CD8-positive, alpha-beta memory T cell (primary cell): ENCODE measurements around the gene IQUB. TPM values are rescaled to one million over a fixed set of nuclear protein-coding genes. Genes with fewer than 3 reads are reported as not detected.
A peak's percentile ranks its signal among the peaks of the same experiment; 100 is the strongest.
"Not testable (repeated sequence)": the region's sequence is repeated elsewhere in the genome, so short reads cannot be mapped to it uniquely, and the experiment has no call there.

ENCODE experiments used
- CTCF ChIA-PET: fragments of 350-600 bp; sonication (Branson Sonifier 250); formaldehyde crosslinking; loops from one replicate; lab custom pipeline; 2021; ENCODE audit warnings: antibody characterized with exemption; lab: Charles Lee
- POLR2A ChIA-PET: fragments of 350-600 bp; sonication (Branson Sonifier 250); formaldehyde crosslinking; loops from one replicate; lab custom pipeline; 2021; ENCODE audit warnings: antibody characterized with exemption; lab: Charles Lee
- DNase-seq, 5 donors: peaks; one replicate each; pipeline versions ENCODE4 v3.0.0 to v3.0.0-alpha.2; 2020 to 2022; ENCODE audit warnings: mixed read lengths in 1 of 5
- H3K27ac ChIP-seq: one replicate; pipeline ENCODE4 v1.7.0; 2013; ENCODE audit warnings: low read depth, mild to moderate bottlenecking, low read length, moderate library complexity
- H3K27me3 ChIP-seq: 2 replicates; pipeline ENCODE4 v1.7.0; 2013; ENCODE audit warnings: low read length, mild to moderate bottlenecking; ENCODE audit not compliant: insufficient read depth, poor library complexity, severe bottlenecking
- H3K36me3 ChIP-seq: 2 replicates; pipeline ENCODE4 v1.7.0; 2013; ENCODE audit warnings: mild to moderate bottlenecking, low read length, moderate library complexity; ENCODE audit not compliant: insufficient read depth
- H3K4me1 ChIP-seq: 2 replicates; pipeline ENCODE4 v1.7.0; 2013; ENCODE audit warnings: mild to moderate bottlenecking, low read length, moderate library complexity; ENCODE audit not compliant: insufficient read depth
- H3K4me3 ChIP-seq: 2 replicates; pipeline ENCODE4 v1.7.0; 2013; ENCODE audit warnings: mild to moderate bottlenecking, low read length
- H3K9me3 ChIP-seq: 2 replicates; pipeline ENCODE4 v1.7.0; 2013; ENCODE audit warnings: mild to moderate bottlenecking, low read length
- H3K27ac Mint-ChIP-seq, 8 donors: one replicate each; pipeline ENCODE4 v1.8.0; 2020 to 2021; ENCODE audit warnings: mixed read lengths in 8 of 8, mild to moderate bottlenecking in 6 of 8, inconsistent platforms in 3 of 8, moderate library complexity in 3 of 8
- H3K27me3 Mint-ChIP-seq, 2 donors: one replicate each; pipeline ENCODE4 v1.8.0; 2020 to 2021; ENCODE audit warnings: mixed read lengths in 2 of 2, mild to moderate bottlenecking in 1 of 2, moderate library complexity in 1 of 2
- H3K36me3 Mint-ChIP-seq, 3 donors: one replicate each; pipeline ENCODE4 v1.8.0; 2020 to 2021; ENCODE audit warnings: mixed read lengths in 3 of 3, inconsistent platforms in 1 of 3, mild to moderate bottlenecking in 1 of 3
- H3K4me1 Mint-ChIP-seq, 3 donors: one replicate each; pipeline ENCODE4 v1.8.0; 2020 to 2021; ENCODE audit warnings: mixed read lengths in 3 of 3, inconsistent platforms in 1 of 3, mild to moderate bottlenecking in 1 of 3
- H3K4me3 Mint-ChIP-seq, 7 donors: one replicate each; pipeline ENCODE4 v1.8.0; 2020 to 2021; ENCODE audit warnings: mixed read lengths in 7 of 7, mild to moderate bottlenecking in 6 of 7, moderate library complexity in 4 of 7, inconsistent platforms in 2 of 7
- H3K9me3 Mint-ChIP-seq, 5 donors: one replicate each; pipeline ENCODE4 v1.8.0; 2020 to 2022; ENCODE audit warnings: mixed read lengths in 5 of 5, mild to moderate bottlenecking in 3 of 5, moderate library complexity in 2 of 5, inconsistent platforms in 1 of 5
- polyA plus RNA-seq: library from polyadenylated mRNA; unstranded; fragments of 300-500 nt; fragmentation: Illumina TruSeq; gene quantifications from one replicate; pipeline ENCODE4 v1.2.3, GENCODE V29; 2021
- total RNA-seq, 2 experiments: library from RNA; stranded (reverse); gene quantifications; one replicate each; pipeline ENCODE4 v1.2.3, GENCODE V29; 2021

The IQUB gene
- total and polyA plus RNA-seq, 3 experiments from 2014 or later = 0.08 TPM; not detected in 2

DNA sequence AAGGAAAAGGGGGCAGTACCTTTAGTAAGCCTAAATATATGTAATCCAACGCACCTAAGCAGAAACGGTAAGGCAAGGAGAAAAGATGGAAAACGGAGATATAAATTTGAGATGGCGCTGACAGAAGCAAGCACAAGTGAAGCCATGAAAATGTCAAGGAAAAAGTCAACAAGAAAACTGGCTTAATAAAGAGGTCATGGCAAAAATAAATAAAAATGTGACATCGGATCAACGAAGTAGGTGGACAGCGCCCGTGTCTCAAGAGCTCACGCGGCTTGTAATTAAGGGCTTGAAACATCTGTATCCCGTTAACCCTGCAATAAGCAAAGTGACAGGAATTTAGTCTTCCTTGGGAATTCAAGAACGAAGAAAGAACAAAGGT is 22.6 kb upstream of the IQUB start:
- Histone ChIP-seq H3K4me3 (peak overlapping the region; percentile 95), H3K9me3 (no peaks in the 10 kb centered on the region), H3K27me3 (no peaks in the 10 kb centered on the region), H3K36me3 (no peaks in the 10 kb centered on the region), H3K27ac (peak overlapping the region; percentile 90), H3K4me1 (peaks cover 32% of the 10 kb centered on the region)
- ChIA-PET POLR2A (interaction anchor here (1.6 kb wide), 2 partner anchors 22 to 192 kb away, joined by 15 to 16 read pairs; partner anchors contain the start of genes IQUB and WASL), CTCF (interaction anchor here (0.9 to 1.3 kb wide), 3 partner anchors 20 to 192 kb away, joined by 3 to 5 read pairs (median 5); partner anchors contain the start of gene WASL)
- Mint-ChIP-seq H3K4me1 (peaks cover 15 to 18% (median 17%) of the 10 kb centered on the region in 3 donors), H3K27ac (no peak overlapping the region), H3K4me3 (no peak overlapping the region), H3K36me3 (peaks cover 8 to 18% (median 11%) of the 10 kb centered on the region in 3 donors), H3K27me3 (peaks cover 0 to 3% of the 10 kb centered on the region in 2 donors), H3K9me3 (no peaks in the 10 kb centered on the region)
- peak in 1 of 5 donors; percentile 2 for DNase-seq

DNA sequence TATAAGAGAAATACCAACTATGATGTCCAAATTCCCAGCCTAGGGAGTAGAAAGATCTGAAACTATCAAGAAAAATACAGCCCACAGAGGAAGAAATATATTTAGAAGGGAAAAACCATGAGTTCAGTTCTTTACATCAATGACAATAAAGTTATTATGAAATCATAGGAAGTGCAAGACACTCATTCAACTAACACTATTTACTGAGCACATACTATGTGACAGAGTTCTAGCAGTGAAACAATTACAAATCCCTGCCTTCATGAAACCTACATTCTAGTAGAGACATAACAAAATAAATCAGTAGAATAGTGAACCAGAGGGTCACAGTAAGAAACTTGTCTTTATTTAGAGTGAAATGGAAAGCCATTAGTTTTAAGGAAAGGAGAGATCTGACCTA is 21.1 kb upstream of the IQUB start:
- no peaks in the 10 kb centered on the region for H3K36me3 ChIP-seq
- no peak overlapping the region for H3K4me3 Mint-ChIP-seq
- H3K27me3 ChIP-seq = no peaks in the 10 kb centered on the region
- DNase-seq = no peak
- peaks cover 8 to 24% (median 11%) of the 10 kb centered on the region in 3 donors for H3K36me3 Mint-ChIP-seq
- no peaks in the 10 kb centered on the region for H3K9me3 Mint-ChIP-seq
- no peaks in the 10 kb centered on the region for H3K9me3 ChIP-seq
- H3K4me1 ChIP-seq = peaks cover 32% of the 10 kb centered on the region
- H3K4me3 ChIP-seq = no peak overlapping the region
- no peak overlapping the region for H3K27ac Mint-ChIP-seq
- ChIA-PET POLR2A (interaction anchor here (0.6 kb wide), 1 partner anchor 245 kb away, joined by 5 read pairs; no protein-coding TSS in a partner anchor), CTCF (no interaction called here)
- H3K27ac ChIP-seq = no peak overlapping the region
- peaks cover 15 to 23% (median 22%) of the 10 kb centered on the region in 3 donors for H3K4me1 Mint-ChIP-seq
- no peaks in the 10 kb centered on the region for H3K27me3 Mint-ChIP-seq

DNA sequence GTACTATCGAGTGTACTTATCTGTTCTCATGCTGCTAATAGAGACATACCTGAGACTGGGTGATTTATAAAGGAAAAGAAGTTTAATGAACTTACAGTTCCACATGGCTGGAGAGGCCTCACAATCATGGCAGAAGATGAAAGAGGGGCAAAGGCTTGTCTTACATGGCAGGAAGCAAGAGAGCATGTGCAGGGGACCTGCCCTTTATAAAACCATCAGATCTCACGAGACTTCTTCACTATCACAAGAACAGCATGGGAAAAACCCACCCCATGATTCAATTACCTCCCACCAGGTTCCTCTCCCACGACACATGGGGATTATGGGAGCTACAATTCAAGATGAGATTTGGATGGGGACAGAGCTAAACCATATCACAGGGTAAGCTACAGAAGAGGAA is 18.8 kb upstream of the IQUB start:
- Histone ChIP-seq H3K27me3 (no peaks in the 10 kb centered on the region), H3K9me3 (no peaks in the 10 kb centered on the region), H3K4me3 (no peak overlapping the region), H3K4me1 (peaks cover 24% of the 10 kb centered on the region), H3K36me3 (no peaks in the 10 kb centered on the region), H3K27ac (no peak overlapping the region)
- peaks cover 8 to 46% (median 23%) of the 10 kb centered on the region in 3 donors for H3K36me3 Mint-ChIP-seq
- peak overlapping the region in 2 of 8 donors; percentile 52 to 64 for H3K27ac Mint-ChIP-seq
- H3K27me3 Mint-ChIP-seq = no peaks in the 10 kb centered on the region
- CTCF ChIA-PET = no interaction called here
- peak overlapping the region in 1 of 7 donors; percentile 40 for H3K4me3 Mint-ChIP-seq
- H3K4me1 Mint-ChIP-seq = peaks cover 31 to 45% (median 43%) of the 10 kb centered on the region in 3 donors
- DNase-seq = no peak
- POLR2A ChIA-PET = no interaction called here
- no peaks in the 10 kb centered on the region for H3K9me3 Mint-ChIP-seq

DNA sequence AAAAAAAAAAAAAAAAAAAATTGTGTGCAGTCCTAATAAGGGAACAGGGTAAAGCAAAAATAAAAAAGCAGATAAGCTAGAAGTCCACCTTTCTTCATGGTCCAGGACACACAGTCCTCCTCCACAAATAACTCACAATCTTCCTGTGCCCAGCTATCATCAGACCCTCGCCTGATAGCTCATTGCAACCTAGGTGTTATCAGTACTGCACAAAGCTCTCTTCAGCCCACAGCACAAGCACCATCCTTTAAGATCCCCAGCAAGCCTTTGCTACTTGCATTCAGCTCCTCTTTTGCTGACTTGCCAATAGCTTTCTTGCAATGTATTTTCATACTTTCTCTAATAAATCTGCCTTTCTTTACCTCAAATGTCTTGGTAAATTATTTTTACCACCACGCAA is 18.2 kb upstream of the IQUB start:
- H3K36me3 ChIP-seq = no peaks in the 10 kb centered on the region
- Mint-ChIP-seq H3K9me3 (no peaks in the 10 kb centered on the region), H3K27ac (peak overlapping the region in 1 of 8 donors; percentile 48), H3K4me1 (peaks cover 33 to 50% (median 48%) of the 10 kb centered on the region in 3 donors), H3K36me3 (peaks cover 8 to 49% (median 24%) of the 10 kb centered on the region in 3 donors), H3K27me3 (no peaks in the 10 kb centered on the region), H3K4me3 (peak overlapping the region in 1 of 7 donors; percentile 40)
- H3K9me3 ChIP-seq = no peaks in the 10 kb centered on the region
- ChIA-PET POLR2A (interaction anchor here (0.7 kb wide), 1 partner anchor 183 kb away, joined by 3 read pairs; no protein-coding TSS in a partner anchor), CTCF (no interaction called here)
- no peaks in the 10 kb centered on the region for H3K27me3 ChIP-seq
- no peak for DNase-seq
- H3K4me3 ChIP-seq = no peak overlapping the region
- no peak overlapping the region for H3K27ac ChIP-seq
- peaks cover 23% of the 10 kb centered on the region for H3K4me1 ChIP-seq

DNA sequence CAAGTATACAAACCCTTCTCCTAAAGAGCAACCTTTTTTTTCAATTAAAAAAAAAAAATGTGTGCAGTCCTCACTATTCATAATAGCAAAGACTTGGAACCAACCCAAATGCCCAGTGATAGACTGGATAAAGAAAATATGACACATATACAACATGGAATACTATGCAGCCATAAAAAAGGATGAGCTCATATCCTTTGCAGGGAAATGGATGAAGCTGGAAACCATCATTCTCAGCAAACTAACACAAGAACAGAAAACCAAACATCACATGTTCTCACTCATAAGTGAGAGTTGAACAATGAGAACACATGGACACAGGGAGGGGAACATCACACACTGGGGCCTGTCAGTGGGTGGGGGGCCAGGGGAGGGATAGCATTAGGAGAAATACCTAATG is 17.7 kb upstream of the IQUB start:
- H3K27me3 Mint-ChIP-seq, H3K27ac ChIP-seq, H3K27me3 ChIP-seq, H3K36me3 ChIP-seq, H3K9me3 Mint-ChIP-seq, CTCF ChIA-PET, H3K9me3 ChIP-seq, H3K4me3 ChIP-seq, H3K27ac Mint-ChIP-seq, H3K4me3 Mint-ChIP-seq, DNase-seq: not testable (repeated sequence)
- H3K4me1 Mint-ChIP-seq = peaks cover 36 to 55% (median 53%) of the 10 kb centered on the region in 3 donors
- POLR2A ChIA-PET = interaction anchor here (0.7 kb wide), 1 partner anchor 183 kb away, joined by 3 read pairs; no protein-coding TSS in a partner anchor
- peaks cover 8 to 54% (median 27%) of the 10 kb centered on the region in 3 donors for H3K36me3 Mint-ChIP-seq
- H3K4me1 ChIP-seq = peaks cover 23% of the 10 kb centered on the region

DNA sequence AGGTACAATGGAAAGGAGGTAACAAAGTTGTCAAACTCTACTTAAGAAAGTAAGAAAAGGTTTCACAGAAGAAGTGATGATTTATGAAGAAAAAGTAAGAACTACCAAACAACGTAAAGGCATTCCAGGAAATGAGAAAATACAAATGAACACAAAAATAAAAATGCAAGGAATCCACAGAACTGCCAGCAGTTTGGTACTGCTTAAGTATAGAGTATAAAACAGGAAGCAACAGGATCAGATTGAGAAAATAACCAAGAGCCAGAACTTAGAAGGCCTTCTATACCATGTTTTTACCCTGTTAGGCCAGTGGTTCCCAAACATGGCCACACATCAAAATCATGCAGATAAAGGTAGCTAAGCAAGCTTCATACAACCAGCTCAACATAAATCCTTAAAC is 14.0 kb upstream of the IQUB start:
- POLR2A ChIA-PET = no interaction called here

DNA sequence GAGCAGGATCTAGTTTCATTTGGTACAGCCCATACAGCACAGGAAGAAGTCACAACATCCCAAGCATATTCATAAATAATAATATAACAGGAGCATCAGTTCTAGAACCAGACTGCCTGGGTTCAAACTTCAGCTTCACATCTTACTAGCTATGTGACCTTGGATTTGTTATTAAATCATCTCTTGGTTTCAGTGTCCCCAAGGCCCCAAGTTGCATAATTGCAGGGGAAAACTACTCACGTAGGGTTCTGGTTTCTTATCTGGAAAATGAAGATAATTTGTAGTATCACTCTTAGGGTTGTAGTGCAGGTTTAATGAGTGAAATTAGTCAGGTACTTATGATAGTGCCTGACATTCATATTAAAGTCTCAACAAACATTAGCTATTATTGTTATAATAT is 5.5 kb upstream of the IQUB start:
- Histone ChIP-seq H3K27ac (no peak overlapping the region), H3K36me3 (peaks cover 4% of the 10 kb centered on the region), H3K9me3 (no peaks in the 10 kb centered on the region), H3K4me1 (peaks cover 8% of the 10 kb centered on the region), H3K27me3 (no peaks in the 10 kb centered on the region), H3K4me3 (no peak overlapping the region)
- ChIA-PET CTCF (no interaction called here), POLR2A (no interaction called here)
- no peak for DNase-seq
- Mint-ChIP-seq H3K4me3 (no peak overlapping the region), H3K9me3 (no peaks in the 10 kb centered on the region), H3K27ac (peak overlapping the region in 2 of 8 donors; percentile 50 to 94), H3K36me3 (peaks cover 0 to 24% (median 0%) of the 10 kb centered on the region in 3 donors), H3K4me1 (peaks cover 6 to 9% (median 8%) of the 10 kb centered on the region in 3 donors), H3K27me3 (no peaks in the 10 kb centered on the region)

More for the DNA sequence above, 14.0 kb upstream of the IQUB start:
- no peak overlapping the region for H3K27ac ChIP-seq
- CTCF ChIA-PET = no interaction called here
- H3K27me3 Mint-ChIP-seq = no peaks in the 10 kb centered on the region
- H3K9me3 Mint-ChIP-seq = no peaks in the 10 kb centered on the region
- H3K36me3 Mint-ChIP-seq = peaks cover 8 to 69% (median 30%) of the 10 kb centered on the region in 3 donors
- H3K4me1 ChIP-seq = no peaks in the 10 kb centered on the region
- peaks cover 36 to 62% (median 59%) of the 10 kb centered on the region in 3 donors for H3K4me1 Mint-ChIP-seq
- no peaks in the 10 kb centered on the region for H3K27me3 ChIP-seq
- no peaks in the 10 kb centered on the region for H3K9me3 ChIP-seq
- no peak overlapping the region for H3K4me3 ChIP-seq
- H3K4me3 Mint-ChIP-seq = no peak overlapping the region
- DNase-seq = no peak
- H3K36me3 ChIP-seq = no peaks in the 10 kb centered on the region
- H3K27ac Mint-ChIP-seq = peak overlapping the region in 3 of 8 donors; percentile 30 to 74 (median 36)

DNA sequence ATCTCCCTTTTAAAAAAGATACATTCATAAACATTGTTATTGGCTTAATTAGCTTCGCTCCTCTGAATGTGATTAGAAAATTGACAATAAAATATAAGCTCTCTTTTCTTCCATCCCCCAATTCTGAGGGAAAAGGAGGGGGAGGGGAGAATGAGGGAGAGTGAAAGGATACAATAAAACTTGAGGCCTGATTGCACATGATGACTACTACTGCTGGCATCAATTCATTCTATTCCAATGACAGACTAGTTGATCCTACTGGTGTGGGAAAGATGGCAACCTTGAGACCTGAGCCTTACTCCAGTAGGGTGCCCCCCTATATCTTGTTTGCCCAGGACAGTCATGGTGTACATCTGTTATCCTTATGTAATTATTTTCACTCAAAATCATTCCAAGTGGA is 4.5 kb upstream of the IQUB start:
- ChIA-PET CTCF (interaction anchor here (0.9 kb wide), 1 partner anchor 45 kb away, joined by 4 read pairs; no protein-coding TSS in a partner anchor), POLR2A (no interaction called here)
- Histone ChIP-seq H3K27ac (no peak overlapping the region), H3K4me3 (no peak overlapping the region), H3K36me3 (peaks cover 4% of the 10 kb centered on the region), H3K27me3 (no peaks in the 10 kb centered on the region), H3K9me3 (no peaks in the 10 kb centered on the region), H3K4me1 (peaks cover 13% of the 10 kb centered on the region)
- Mint-ChIP-seq H3K27ac (no peak overlapping the region), H3K4me3 (peak overlapping the region in 1 of 7 donors; percentile 27), H3K27me3 (peaks cover 0 to 2% of the 10 kb centered on the region in 2 donors), H3K36me3 (peaks cover 0 to 24% (median 0%) of the 10 kb centered on the region in 3 donors), H3K4me1 (peaks cover 8 to 18% (median 18%) of the 10 kb centered on the region in 3 donors), H3K9me3 (no peaks in the 10 kb centered on the region)
- no peak for DNase-seq
